Mucosa of descending colon (tissue), 3 donors: ENCODE data around the gene EHMT1. TPM values are rescaled to one million over a fixed set of nuclear protein-coding genes. Genes with fewer than 3 reads are reported as not detected.
"Not testable (repeated sequence)": the region's sequence is repeated elsewhere in the genome, so short reads cannot be mapped to it uniquely, and the experiment has no call there.

Source experiments
- ATAC-seq: fragments of 200-7000 bp; cut with Tn5 transposase; one replicate; pipeline ENCODE4 v1.9.1; 2020; ENCODE audit warnings: mild to moderate bottlenecking, moderate library complexity
- DNase-seq, 3 donors: peaks; one replicate each; pipeline ENCODE4 v3.0.0-alpha.2; 2020
- H3K36me3 ChIP-seq: fragments of 200-600 bp; one replicate; pipeline ENCODE4 v1.8.0; 2021; ENCODE audit warnings: low read depth, mild to moderate bottlenecking
- H3K4me1 ChIP-seq: fragments of 200-600 bp; one replicate; pipeline ENCODE4 v1.8.0; 2021; ENCODE audit warnings: low read depth, mild to moderate bottlenecking
- H3K4me3 ChIP-seq: fragments of 200-600 bp; one replicate; pipeline ENCODE4 v1.8.0; 2021; ENCODE audit warnings: mild to moderate bottlenecking
- H3K9me3 ChIP-seq: fragments of 200-600 bp; one replicate; pipeline ENCODE4 v1.8.0; 2021; ENCODE audit warnings: mild to moderate bottlenecking
- intact Hi-C, 2 donors: fragments of 100-400 bp; cut with DNase I in 1 of 2; cut with micrococcal nuclease in 1 of 2; formaldehyde crosslinking; loops; one replicate each; pipeline versions ENCODE4 v1.11.0 to v1.11.1; 2022; cut with DNase I, micrococcal nuclease
- total RNA-seq, 3 donors: library from RNA; stranded (reverse); fragmentation: NEBNext Ultra II Directional in 2 of 3; extraction: Animal tissue kit (Norgen Biotek cat#: 25700) in 2 of 3; gene quantifications; one replicate each; pipeline versions ENCODE4 v1.2.1 to v1.2.4, GENCODE V29; 2021 to 2023
- TF ChIP-seq, protein P1 (sequence below): fragments of 200-600 bp; IDR thresholded peaks from one replicate; pipeline ENCODE4 v1.8.0; 2022; ENCODE audit warnings: antibody characterized with exemption, mild to moderate bottlenecking
- donor health status: DM: no; HTN: no; CAD: no; lungs with moderate emphysema.
- donor health status: DM: no; HTN: no; CAD: no.
- donor health status: DM: no; HTN: yes; CAD: no.

The EHMT1 gene
- total RNA-seq, 3 donors from 2014 or later, result 78.4 to 90.8 (median 83.3) TPM

DNA sequence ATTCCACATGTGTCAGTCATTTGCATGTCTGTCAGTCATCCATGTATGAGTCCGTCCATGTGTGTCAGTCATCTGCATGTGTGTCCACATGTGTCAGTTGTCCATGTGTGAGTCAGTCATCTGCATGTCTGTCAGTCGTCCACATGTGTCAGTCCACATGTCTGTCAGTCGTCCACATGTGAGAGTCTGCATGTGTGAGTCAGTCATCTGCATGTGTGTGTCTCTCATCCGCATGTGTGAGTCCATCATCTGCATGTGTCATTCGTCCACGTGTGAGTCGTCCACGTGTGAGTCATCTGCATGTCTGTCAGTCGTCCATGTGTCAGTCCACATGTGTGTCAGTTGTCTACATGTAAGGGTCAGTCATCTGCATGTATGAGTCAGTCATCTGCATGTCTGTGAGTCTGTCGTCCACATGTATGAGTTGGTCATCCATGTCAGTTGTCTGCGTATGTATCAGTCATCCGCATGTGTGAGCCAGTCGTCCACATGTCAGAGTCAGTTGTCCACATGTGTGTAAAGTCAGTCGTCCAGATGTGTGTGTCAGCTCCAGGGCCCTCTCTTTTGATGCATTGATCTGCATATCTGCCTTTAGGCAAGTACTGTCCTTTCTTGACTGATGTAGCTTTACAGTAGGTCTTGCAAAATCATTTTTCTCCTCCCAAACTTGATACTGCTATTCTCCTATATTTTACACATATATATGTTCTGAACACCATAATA lies 186.3 kb downstream of the EHMT1 start:
- intact Hi-C loops, result no loop called here

DNA sequence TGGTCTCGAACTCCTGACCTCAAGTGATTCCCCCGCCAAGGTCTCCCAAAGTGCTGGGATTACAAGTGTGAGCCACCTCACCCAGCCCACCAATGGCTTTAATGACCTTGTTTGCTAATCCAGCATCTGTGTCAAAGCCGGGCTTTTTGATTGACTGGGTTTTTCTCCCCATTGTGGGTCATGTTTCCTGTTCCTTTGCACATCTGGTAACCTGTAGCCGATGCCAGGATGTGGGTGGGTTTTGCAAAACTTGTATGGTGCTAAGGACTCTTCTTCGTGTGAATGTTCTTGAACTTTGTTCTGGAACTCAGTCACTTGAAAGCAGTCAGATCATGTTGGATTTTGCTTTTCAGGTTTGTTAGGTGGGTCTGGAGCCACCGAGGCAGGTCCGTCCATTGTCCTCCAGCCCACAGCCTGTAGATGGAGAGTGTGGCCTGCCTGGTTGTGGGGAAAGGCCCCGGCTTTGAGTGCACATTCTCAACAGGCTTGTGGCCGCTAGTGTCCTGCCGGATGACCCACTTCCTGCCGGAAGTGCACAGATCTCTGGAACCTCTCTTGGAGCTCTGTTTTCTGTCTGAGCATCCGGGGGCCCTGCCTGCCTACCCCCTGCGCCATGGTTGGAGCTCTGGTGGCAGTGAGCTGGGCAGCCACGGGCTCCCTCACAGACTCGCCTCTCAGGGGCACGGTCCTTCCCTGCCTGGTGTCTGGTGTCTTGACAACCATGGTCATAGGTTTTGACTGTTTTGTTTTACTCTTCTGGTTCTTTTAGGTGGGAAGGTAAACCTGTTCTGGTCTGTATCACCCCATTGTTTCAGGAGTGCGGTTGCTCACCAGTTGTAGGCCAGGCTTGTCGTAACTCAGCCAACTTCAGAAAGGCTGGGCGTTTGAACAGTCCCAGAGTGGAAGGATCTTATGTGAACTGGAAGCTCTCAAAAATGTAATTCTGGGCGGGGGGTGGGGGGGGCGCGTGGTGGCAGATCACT lies 189.2 kb downstream of the EHMT1 start:
- H3K36me3 ChIP-seq, result no peaks in the 10 kb centered on the region
- no peak for ATAC-seq

More for the DNA sequence above, 186.3 kb downstream of the EHMT1 start:
- Histone ChIP-seq H3K36me3 (peaks cover 3% of the 10 kb centered on the region), H3K4me3 (no peak overlapping the region), H3K9me3 (no peaks in the 10 kb centered on the region), H3K4me1 (no peaks in the 10 kb centered on the region)
- no peak for DNase-seq
- no peak for ATAC-seq
- TF ChIP-seq, protein P1, sequence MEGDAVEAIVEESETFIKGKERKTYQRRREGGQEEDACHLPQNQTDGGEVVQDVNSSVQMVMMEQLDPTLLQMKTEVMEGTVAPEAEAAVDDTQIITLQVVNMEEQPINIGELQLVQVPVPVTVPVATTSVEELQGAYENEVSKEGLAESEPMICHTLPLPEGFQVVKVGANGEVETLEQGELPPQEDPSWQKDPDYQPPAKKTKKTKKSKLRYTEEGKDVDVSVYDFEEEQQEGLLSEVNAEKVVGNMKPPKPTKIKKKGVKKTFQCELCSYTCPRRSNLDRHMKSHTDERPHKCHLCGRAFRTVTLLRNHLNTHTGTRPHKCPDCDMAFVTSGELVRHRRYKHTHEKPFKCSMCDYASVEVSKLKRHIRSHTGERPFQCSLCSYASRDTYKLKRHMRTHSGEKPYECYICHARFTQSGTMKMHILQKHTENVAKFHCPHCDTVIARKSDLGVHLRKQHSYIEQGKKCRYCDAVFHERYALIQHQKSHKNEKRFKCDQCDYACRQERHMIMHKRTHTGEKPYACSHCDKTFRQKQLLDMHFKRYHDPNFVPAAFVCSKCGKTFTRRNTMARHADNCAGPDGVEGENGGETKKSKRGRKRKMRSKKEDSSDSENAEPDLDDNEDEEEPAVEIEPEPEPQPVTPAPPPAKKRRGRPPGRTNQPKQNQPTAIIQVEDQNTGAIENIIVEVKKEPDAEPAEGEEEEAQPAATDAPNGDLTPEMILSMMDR, result no peak

DNA sequence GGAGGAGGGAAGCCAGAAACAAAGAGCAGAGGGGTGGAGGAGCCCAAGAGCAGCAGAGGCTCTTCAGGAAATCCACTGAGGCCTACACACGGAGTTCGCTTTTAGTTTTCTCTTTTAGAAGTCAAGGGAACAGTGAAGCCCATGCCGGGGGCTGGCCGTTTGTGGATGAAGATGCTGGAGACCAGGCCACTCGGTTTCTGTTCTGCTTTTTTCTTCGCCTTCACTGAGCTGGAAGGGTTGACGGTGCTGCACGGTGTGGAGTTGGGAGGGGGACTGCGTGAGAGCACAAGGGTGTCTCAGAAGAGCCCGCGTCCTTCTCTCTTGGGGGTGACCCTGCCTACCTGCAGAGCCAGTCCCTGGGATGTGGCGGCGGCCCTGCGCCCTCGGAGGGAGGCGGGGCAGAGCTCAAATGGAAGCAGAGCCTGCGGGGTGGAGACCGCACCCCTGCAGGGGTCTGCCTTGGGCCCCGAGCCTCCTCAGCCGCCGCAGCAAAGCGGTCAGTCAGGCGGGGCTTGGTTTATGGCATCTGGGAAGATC lies 190.3 kb downstream of the EHMT1 start:
- ATAC-seq (peak; percentile 31), DNase-seq (no peak)
- no peaks in the 10 kb centered on the region for H3K36me3 ChIP-seq
- no peaks in the 10 kb centered on the region for H3K4me1 ChIP-seq
- no peak overlapping the region for H3K4me3 ChIP-seq
- no peaks in the 10 kb centered on the region for H3K9me3 ChIP-seq
- TF ChIP-seq, protein P1, result no peak
- intact Hi-C loops, result no loop called here

More for the DNA sequence above, 189.2 kb downstream of the EHMT1 start:
- no peak overlapping the region for H3K4me3 ChIP-seq
- no peaks in the 10 kb centered on the region for H3K4me1 ChIP-seq
- intact Hi-C loops, result no loop called here
- no peaks in the 10 kb centered on the region for H3K9me3 ChIP-seq
- no peak for DNase-seq
- TF ChIP-seq, protein P1, result no peak

DNA sequence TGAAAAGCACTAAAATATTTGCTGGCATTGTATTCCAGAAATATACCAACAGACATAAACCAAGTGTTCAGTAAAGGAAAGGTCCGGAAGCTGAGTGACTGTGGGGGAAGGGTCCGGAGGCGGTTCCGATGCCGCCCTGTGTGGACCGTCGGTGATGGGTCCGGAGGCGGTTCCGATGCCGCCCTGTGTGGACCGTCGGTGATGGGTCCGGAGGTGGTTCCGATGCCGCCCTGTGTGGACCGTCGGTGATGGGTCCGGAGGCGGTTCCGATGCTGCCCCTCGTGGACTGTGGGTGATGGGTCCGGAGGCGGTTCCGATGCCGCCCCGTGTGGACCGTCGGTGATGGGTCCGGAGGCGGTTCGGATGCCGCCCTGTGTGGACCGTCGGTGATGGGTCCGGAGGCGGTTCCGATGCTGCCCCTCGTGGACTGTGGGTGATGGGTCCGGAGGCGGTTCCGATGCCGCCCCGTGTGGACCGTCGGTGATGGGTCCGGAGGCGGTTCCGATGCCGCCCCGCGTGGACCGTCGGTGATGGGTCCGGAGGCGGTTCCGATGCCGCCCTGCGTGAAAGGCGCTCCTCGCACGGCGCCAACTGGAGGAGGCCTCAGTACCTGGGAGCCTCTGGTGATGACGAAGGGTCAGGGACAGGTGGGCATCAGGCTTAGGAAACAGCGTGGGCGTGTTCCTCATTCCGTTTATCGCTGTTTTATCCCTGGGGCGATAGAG lies 191.1 kb downstream of the EHMT1 start:
- DNase-seq, H3K4me3 ChIP-seq, H3K4me1 ChIP-seq, H3K36me3 ChIP-seq, intact Hi-C loops, H3K9me3 ChIP-seq, ATAC-seq: not testable (repeated sequence)

DNA sequence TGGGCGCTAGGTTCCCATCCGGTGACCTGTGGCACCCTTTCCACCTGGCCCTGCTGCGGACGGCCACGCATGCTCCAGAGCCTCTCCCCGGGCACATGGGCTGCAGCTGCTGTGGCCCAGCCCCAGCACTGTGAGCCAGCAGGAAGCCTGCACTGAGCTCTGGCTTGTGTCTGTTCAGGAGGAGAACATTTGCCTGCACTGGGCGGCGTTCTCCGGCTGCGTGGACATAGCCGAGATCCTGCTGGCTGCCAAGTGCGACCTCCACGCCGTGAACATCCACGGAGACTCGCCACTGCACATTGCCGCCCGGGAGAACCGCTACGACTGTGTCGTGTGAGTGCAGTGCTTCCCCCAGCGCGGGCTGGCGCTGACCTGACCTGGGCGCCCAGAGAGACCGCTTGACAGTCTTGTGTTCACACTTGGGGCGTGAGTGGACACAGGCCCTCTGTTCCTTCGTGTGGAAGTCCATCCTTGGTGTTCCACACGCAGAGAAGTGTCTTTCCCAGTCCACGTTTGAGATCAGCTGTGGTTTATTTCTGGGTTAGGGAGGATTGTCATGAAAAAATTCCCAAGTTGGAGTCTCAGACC lies 192.6 kb downstream of the EHMT1 start:
- intact Hi-C loops, result no loop called here
- TF ChIP-seq, protein P1, result no peak

More for the DNA sequence above, 192.6 kb downstream of the EHMT1 start:
- Histone ChIP-seq H3K36me3 (no peaks in the 10 kb centered on the region), H3K9me3 (no peaks in the 10 kb centered on the region), H3K4me1 (no peaks in the 10 kb centered on the region), H3K4me3 (no peak overlapping the region)
- DNase-seq (peak in 1 of 3 donors; percentile 25), ATAC-seq (no peak)
